SJSA1 (cell line): ENCODE data around the gene CEP19. TPM values are rescaled to one million over a fixed set of nuclear protein-coding genes. Genes with fewer than 3 reads are reported as not detected.

Experiments used
- DNase-seq, 2 experiments: peaks; one replicate each; pipeline ENCODE4 v3.0.0-alpha.2; 2015 to 2020; ENCODE audit warnings: low spot score in 2 of 2, low read depth in 1 of 2
- H3K27ac ChIP-seq: fragments of 250-450 bp; sonication (Bioruptor Pico); 2 replicates; pipeline ENCODE4 v1.5.1; 2020; ENCODE audit warnings: mild to moderate bottlenecking, moderate library complexity
- H3K27me3 ChIP-seq: fragments of 250-450 bp; sonication (Bioruptor Pico); replicated peaks from 2 replicates; pipeline ENCODE4 v1.5.1; 2020; ENCODE audit warnings: mild to moderate bottlenecking, moderate library complexity
- H3K36me3 ChIP-seq: fragments of 250-450 bp; sonication (Bioruptor Pico); 2 replicates; pipeline ENCODE4 v1.5.1; 2020; ENCODE audit warnings: mild to moderate bottlenecking
- H3K4me1 ChIP-seq: fragments of 250-450 bp; sonication (Bioruptor Pico); replicated peaks from 2 replicates; pipeline ENCODE4 v1.6.1; 2021; ENCODE audit warnings: mild to moderate bottlenecking
- H3K4me3 ChIP-seq: fragments of 250-450 bp; sonication (Bioruptor Pico); 2 replicates; pipeline ENCODE4 v1.5.1; 2020; ENCODE audit warnings: mild to moderate bottlenecking
- H3K9me3 ChIP-seq: fragments of 250-450 bp; sonication (Bioruptor Pico); replicated peaks from 2 replicates; pipeline ENCODE4 v1.5.1; 2020; ENCODE audit warnings: mild to moderate bottlenecking
- total RNA-seq: library from RNA; depleted of rRNA; stranded (reverse); fragments of >200 nt; shearing (Covaris generic); gene quantifications from 2 replicates; pipeline ENCODE4 v1.2.3, GENCODE V29; 2014; rRNA removed

The CEP19 gene
- total RNA-seq, 1 experiment from 2014 or later = 2.0 TPM

DNA sequence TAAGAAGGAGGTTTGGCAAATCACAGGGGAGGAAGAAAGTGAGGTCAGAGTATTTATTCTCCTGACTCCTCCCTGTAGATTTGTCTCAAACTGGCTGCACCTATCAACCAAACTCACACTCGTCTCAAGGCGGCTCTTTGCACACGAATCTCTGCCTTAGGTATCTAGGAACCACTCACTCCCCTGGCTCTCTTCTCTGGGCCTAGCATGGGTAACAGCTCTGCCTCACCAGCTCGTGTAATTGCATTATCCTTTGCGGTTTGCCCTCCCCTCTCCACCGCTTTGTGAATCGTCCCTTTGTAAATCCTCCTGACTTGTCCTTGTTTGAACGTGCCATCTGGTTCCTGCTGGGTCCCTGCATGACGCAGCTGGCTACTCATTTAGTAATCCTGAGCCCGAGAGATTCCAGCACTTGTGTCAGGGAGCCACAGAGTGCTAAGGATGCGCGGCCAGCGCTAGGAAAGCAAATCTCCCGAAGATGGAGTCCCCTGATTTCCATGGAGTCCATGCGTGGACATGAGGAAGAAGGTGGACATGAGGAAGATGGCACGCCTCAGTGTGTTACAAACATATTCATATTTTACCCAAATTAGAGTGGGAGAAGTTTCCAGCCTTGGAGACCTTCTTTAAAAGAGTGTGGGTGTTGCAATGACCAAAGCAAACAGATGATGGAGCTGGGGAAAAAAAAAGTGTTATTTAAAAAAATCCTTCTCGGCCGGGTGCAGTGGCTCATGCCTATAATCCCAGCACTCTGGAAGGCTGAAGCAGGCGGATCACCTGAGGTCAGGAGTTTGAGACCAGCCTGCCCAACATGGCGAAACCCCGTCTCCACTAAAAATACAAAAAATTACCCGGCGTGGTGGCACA is 45.8 kb downstream of the CEP19 start:
- Histone ChIP-seq H3K4me3 (no peak overlapping the region), H3K27me3 (peaks cover 5% of the 10 kb centered on the region), H3K27ac (no peak overlapping the region), H3K36me3 (no peaks in the 10 kb centered on the region), H3K4me1 (no peaks in the 10 kb centered on the region), H3K9me3 (no peaks in the 10 kb centered on the region)
- peak; percentile 4 to 46 for DNase-seq

DNA sequence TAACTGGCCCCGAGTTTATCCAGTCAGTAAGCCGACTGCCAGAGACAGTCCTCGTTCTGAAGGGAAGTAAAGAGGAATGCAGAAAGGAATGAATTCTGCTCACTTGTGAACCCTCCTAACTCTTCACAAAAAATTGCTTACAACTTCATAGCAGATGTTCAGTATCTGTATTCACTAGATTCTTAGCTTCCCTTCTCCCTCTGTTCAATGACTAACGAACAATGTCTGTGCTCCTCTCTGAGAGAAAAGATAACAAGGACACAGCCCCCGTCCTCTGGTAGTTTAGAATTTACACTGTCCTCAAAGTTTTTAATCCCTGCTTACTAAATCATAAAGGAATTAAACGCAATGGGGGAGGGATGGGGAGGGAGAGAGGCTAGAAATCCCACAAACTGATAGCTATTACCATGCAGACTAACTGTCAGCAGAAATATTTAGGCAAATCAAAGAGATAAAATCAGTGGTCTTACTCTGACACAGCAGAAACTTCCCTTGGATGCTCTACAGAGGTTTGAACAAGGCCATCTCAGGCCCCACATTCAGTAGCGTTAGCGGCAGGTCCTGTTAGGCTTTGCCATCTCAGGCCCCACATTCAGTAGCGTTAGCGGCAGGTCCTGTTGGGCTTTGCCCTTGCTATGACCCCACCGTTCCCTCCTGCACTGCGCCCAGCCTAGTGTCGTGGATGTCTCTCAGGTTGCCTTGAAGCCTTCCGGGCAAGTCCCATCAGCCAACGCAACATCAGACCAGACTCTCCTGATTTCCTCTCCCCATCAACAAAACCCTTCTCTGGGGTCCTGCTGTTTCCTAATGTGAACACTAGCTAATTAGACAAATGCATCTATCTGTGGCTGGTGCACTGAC is 49.1 kb downstream of the CEP19 start:
- no peak for DNase-seq
- Histone ChIP-seq H3K36me3 (no peaks in the 10 kb centered on the region), H3K27ac (no peak overlapping the region), H3K4me3 (no peak overlapping the region), H3K4me1 (no peaks in the 10 kb centered on the region), H3K27me3 (0 out of 2 replicates have a peak, but pooled peaks cover 4% of the 10 kb centered on the region), H3K9me3 (no peaks in the 10 kb centered on the region)

DNA sequence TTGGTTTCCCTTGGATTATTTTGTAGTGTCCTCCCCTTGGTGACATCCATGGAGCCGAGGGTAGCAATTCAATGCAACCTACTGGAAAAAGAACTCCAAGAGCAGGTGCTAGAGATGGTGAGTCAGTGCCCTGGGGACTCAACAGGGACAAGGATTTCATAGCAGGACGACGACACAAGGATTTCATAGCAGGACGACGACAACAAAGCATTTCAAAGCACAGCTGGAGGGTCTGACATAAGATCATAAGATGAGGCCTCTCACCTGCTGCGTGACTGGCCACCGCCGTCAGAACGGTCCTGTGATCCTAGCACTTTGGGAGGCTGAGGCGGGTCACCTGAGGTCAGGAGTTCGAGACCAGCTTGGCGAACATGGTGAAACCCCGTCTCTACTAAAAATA is 50.0 kb downstream of the CEP19 start:
- 0 out of 2 replicates have a peak, but pooled peaks cover 5% of the 10 kb centered on the region for H3K27me3 ChIP-seq
- H3K27ac ChIP-seq = no peak overlapping the region
- DNase-seq = no peak
- no peaks in the 10 kb centered on the region for H3K4me1 ChIP-seq
- H3K36me3 ChIP-seq = no peaks in the 10 kb centered on the region
- no peak overlapping the region for H3K4me3 ChIP-seq
- H3K9me3 ChIP-seq = no peaks in the 10 kb centered on the region

DNA sequence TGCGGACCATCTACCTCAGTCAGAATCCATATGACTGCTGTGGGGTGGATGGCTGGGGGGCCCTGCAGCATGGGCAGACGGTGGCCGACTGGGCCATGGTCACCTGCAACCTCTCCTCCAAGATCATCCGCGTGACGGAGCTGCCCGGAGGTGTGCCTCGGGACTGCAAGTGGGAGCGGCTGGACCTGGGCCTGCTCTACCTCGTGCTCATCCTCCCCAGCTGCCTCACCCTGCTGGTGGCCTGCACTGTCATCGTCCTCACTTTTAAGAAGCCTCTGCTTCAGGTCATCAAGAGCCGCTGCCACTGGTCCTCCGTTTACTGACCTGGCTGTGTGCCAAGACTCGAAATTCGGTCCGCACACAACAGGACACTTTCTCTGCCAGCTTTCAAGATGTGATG is 50.6 kb downstream of the CEP19 start:
- Histone ChIP-seq H3K4me1 (no peaks in the 10 kb centered on the region), H3K36me3 (no peaks in the 10 kb centered on the region), H3K27me3 (0 out of 2 replicates have a peak, but pooled peaks cover 5% of the 10 kb centered on the region), H3K9me3 (no peaks in the 10 kb centered on the region), H3K4me3 (no peak overlapping the region), H3K27ac (no peak overlapping the region)
- no peak for DNase-seq

DNA sequence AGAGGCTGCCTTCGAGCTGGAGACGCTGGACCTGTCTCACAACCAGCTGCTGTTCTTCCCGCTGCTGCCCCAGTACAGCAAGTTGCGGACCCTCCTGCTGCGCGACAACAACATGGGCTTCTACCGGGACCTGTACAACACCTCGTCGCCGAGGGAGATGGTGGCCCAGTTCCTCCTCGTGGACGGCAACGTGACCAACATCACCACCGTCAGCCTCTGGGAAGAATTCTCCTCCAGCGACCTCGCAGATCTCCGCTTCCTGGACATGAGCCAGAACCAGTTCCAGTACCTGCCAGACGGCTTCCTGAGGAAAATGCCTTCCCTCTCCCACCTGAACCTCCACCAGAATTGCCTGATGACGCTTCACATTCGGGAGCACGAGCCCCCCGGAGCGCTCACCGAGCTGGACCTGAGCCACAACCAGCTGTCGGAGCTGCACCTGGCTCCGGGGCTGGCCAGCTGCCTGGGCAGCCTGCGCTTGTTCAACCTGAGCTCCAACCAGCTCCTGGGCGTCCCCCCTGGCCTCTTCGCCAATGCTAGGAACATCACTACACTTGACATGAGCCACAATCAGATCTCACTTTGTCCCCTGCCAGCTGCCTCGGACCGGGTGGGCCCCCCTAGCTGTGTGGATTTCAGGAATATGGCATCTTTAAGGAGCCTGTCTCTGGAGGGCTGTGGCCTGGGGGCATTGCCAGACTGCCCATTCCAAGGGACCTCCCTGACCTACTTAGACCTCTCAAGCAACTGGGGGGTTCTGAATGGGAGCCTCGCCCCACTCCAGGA is 51.5 kb downstream of the CEP19 start:
- H3K27me3 ChIP-seq = 0 out of 2 replicates have a peak, but pooled peaks cover 5% of the 10 kb centered on the region
- no peak for DNase-seq
- no peaks in the 10 kb centered on the region for H3K36me3 ChIP-seq
- no peak overlapping the region for H3K4me3 ChIP-seq
- no peak overlapping the region for H3K27ac ChIP-seq
- H3K9me3 ChIP-seq = no peaks in the 10 kb centered on the region
- H3K4me1 ChIP-seq = no peaks in the 10 kb centered on the region

DNA sequence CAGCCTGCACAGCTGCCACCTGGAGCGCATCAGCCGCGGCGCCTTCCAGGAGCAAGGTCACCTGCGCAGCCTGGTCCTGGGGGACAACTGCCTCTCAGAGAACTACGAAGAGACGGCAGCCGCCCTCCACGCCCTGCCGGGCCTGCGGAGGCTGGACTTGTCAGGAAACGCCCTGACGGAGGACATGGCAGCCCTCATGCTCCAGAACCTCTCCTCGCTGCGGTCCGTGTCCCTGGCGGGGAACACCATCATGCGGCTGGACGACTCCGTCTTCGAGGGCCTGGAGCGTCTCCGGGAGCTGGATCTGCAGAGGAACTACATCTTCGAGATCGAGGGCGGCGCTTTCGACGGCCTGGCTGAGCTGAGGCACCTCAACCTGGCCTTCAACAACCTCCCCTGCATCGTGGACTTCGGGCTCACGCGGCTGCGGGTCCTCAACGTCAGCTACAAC is 52.1 kb downstream of the CEP19 start:
- H3K27ac ChIP-seq = no peak overlapping the region
- H3K4me1 ChIP-seq = no peaks in the 10 kb centered on the region
- no peaks in the 10 kb centered on the region for H3K9me3 ChIP-seq
- 0 out of 2 replicates have a peak, but pooled peaks cover 5% of the 10 kb centered on the region for H3K27me3 ChIP-seq
- DNase-seq = no peak
- no peak overlapping the region for H3K4me3 ChIP-seq
- H3K36me3 ChIP-seq = no peaks in the 10 kb centered on the region

Other genes with a start within 250 kb of the CEP19 start
- 11.9 and 17.1 TPM in 2 replicates for gene RNF168, start 208.5 kb downstream of the CEP19 start, total RNA-seq
- not detected in 2 replicates for gene SMCO1, start 196.9 kb downstream of the CEP19 start, total RNA-seq
- gene WDR53, start 143.7 kb downstream of the CEP19 start, total RNA-seq = 9.3 and 12.7 TPM in 2 replicates
- 18.3 and 20.4 TPM in 2 replicates for gene FBXO45, start 143.6 kb downstream of the CEP19 start, total RNA-seq
- 0.11 TPM in 1 of 2 replicates, not detected in the other for gene NRROS, start 72.6 kb downstream of the CEP19 start, total RNA-seq
- 32.7 and 63.1 TPM in 2 replicates for gene PIGX, start 127 bp upstream of the CEP19 start, total RNA-seq
- gene PAK2, start 27.6 kb upstream of the CEP19 start, total RNA-seq = 19.5 and 22.4 TPM in 2 replicates
- gene SENP5, start 155.7 kb upstream of the CEP19 start, total RNA-seq = 35.6 and 43.0 TPM in 2 replicates
- 44.8 and 44.9 TPM in 2 replicates for gene NCBP2, start 230.3 kb upstream of the CEP19 start, total RNA-seq